NCI-H1092 (cell line): ENCODE measurements around the gene MRPS21.
A peak's percentile ranks its signal among the peaks of the same experiment; 100 is the strongest.
"Not testable (repeated sequence)": the region's sequence is repeated elsewhere in the genome, so short reads cannot be mapped to it uniquely, and the experiment has no call there.

Experiments
- DNase-seq: peaks from one replicate; lab custom pipeline; 2025; lab: John Stamatoyannopoulos, UW

The MRPS21 gene

DNA sequence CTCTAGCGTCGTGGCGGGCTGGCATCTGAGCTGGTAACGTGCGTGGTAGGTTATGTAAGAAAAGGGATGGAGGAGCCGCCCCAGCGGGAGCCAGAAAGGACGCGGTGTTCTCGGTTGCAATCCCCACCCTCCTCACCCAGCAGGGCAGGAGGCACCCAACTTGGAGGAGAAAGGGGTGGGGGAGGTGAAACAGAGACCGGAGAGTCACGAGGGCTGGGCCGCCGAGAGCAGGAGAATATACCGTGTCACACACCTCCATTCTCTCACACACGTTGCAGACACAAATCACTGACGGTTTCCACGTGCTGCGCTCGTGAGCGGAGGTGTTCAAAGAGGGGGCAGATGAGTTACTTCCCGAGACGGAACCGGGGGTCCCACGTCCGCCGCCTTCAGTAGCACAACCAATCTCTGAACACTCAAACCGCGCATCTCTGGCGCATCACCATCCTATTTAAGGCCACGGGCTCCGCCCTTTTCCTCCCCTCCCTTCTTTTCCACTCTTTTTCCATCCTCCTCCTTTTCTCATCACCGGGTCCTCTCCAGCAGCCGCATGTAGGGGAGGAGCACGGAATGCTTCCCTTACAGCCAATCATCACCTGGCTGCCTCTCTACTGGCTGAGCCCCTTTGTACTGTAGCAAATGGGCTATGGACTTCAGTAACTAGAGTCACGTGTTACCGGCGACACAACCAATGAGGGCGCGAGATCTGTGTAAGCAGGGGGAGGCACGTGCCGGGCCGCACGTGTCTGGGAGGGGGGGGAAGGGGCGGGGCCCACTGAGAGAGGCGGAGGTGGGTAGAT, 11.7 kb upstream of the MRPS21 start, which contains the start of gene CIART:
TSS of gene CIART (plus strand) at position 797 of the 800 bp plus-strand sequence. CDS start 714 bp downstream, outside the sequence.
- DNase-seq, result peak; percentile 99

DNA sequence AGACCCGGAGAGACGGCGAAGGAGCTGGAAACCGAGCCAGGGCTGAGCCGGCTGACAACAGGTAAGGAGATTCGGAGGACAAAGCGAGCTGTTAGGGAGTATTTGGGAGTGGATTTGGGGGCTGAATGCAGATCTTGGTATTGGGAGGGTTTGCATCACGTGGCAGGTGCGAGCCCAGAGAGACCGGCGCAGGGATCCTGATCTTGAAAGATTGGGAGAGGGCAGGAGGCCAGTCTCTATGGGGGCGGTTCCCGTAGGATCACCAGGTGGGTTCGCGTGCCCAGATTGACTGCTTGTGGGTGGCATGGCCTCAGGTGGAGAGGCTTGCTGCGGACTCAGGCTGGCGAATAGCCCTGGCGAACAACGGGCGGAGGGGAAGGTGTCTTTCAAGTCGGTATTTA, 11.1 kb upstream of the MRPS21 start:
- DNase-seq, result peak; percentile 79

DNA sequence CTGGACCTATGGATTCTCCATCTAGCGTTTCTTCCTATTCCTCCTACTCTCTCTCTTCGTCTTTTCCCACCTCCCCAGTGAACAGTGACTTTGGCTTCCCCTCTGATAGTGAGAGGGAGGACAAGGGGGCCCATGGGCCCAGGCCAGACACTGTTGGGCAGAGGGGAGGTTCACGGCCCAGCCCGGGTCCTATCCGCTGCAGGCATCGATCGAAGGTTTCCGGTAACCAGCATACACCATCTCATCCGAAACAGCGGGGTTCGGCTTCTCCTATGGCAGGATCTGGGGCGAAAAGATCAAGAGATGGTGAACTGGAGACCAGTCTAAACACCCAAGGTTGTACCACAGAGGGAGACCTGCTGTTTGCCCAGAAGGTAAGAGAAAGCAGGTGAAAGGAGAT, 10.4 kb upstream of the MRPS21 start:
- no peak for DNase-seq

DNA sequence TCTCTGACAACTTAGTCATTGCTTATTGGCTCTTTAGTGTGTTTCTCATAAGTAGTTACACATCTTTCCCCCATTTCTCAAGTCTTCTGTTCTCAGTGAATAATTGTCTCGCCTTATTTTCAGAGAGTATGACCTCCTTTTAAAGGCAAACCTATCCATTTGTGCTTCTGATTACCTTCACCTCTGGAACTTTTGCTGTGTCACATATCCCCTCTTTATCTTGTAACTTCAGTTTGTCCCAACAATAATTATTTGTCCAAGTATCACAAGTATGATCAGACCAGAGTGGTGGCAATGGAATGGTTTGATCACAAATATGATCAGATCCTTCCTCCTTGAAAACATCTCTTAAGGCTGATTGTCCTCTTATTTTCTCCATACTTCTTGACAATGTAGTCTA, 5.3 kb upstream of the MRPS21 start:
- no peak for DNase-seq

DNA sequence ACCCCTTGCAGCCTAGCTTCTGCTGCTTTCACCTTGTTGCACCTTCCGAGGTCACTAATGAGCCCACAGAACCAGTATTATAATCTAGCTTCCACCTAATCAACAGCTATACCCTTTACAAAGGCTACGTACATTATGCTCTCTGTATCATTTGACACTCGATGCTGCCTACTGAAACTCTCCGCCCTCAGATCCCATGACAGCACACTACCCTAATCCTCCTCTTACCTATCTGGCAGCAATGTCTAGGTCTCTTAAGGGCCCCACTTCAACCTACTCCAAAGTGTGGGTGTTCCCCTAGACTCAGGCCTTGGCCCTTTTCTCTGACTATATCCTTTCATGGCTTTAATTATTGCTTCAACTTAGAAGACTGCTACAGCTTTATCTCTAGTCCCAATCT, 4.8 kb upstream of the MRPS21 start:
- no peak for DNase-seq

DNA sequence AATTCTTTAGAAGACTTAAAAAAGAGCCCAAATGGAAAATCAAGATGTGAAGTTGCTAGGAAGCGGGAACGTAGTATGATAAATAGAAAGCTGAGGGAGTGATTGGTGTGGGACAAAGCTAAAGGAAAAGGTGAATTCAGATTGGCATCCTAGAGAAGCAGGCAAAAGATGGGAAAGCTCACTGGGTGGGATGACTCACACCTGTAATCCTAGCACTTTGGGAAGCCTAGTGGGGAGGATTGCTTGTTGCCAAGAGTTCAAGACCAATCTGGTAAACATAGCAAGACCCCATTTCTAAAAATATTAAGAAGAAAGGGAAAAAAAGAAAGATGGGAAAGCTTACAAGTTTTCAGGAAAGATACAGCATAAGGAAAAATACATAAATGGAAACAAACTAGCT, 1.8 kb downstream of the MRPS21 start:
- DNase-seq, result no peak

DNA sequence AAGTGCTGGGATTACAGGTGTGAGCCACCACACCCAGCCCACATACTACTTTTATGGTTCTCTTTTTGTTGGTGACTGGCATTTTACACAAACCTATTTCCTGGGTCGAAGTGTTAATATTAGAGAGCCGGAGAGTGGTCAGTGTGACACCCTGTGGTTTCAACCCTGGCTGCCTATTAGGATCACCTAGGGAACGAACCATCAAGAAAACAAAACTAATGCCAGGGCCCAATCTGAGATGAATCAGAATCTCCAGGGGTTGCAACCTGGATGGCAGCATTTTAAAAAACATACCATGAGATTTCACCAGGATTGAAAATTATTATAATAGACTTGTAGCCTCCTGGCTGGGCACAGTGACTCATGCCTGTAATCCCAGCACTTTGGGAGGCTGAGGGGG, 6.1 kb downstream of the MRPS21 start:
- no peak for DNase-seq

DNA sequence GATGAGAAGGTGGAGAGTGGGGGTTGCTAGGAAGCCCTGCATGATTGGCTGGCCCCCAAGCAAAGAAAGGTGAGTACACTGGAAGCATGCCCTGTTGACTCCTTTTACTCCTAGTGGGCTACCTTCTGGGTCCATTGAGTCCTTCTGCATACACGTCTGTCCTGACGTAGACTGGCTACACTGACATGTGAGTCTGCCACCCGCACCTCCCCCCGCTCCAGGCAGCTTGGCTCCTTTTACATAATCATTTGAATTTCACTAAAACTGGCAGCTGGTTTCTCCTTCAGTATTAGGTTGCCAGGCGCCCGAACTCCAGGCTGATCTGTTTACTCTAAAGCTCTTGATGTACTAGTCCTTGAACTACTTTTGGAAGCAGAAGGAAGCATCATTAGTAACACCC, 8.7 kb downstream of the MRPS21 start:
- DNase-seq, result no peak

DNA sequence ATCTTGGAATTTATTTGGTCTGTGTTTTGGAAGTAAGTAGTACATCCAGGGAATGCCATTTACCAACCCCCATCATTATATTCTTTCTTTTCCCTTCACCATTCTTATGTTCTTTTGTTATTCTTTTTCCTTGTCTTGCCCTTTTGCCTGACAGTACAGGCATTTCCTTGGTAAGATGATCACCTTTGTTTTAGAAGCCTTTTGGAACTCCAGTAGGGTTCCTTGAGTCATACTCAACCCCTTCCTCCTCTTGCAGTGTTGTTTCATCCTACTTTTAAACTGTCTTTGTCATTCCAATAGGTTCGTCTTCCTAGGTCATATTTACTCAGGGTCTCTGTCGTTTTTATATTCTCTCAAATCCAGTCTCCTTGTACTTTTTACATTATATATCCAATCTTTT, 9.2 kb downstream of the MRPS21 start:
- DNase-seq, result no peak

DNA sequence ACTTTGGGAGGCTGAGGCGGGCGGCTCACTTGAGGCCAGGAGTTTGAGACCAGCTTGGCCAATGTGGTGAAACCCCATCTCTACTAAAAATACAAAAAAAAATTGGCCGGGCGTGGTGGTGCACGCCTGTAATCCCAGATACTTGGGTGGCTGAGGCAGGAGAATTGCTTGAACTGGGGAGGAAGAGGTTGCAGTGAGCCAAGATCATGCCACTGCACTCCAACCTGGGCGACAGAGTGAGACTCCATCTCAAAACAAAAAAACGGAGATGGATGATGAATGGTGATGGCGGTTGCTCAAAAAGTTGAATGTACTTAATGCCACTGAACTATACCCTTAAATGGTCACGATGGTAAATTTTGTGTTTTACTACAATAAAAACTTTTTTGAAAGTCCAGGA, 14.9 kb downstream of the MRPS21 start:
- not testable (repeated sequence) for DNase-seq

DNA sequence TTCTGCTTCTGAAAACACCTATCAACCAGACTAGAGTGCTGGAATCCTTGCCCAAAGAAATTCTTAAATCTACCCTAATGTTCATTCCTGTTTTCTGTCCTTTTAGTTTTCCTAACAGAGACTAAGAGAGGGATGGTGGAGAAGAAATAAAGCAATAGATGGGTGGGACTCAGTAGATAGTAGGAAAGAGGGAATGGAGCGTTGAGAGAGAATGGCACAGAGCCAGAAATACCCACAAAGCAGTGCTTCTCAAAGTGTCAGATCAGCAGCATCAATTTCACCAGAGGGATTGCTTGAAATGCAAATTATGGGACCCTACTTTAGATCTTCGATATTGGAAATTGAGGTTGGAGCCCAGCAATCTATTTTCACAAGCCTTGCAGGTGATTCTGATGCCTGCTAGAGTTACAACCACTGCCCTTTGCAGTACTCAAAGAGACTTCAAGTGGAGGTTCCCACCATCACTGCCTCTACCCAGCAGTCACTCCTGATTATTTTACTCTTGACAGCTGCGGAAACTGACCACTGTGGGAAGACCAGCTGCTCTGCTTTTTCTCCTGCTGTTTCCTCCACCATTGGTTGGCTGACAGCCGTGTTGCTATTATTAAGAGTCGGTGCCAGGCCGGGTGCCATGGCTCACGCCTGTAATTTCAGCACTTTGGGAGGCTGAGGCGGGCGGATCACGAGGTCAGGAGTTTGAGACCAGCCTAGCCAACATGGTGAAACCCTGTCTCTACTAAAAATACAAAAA, 16.3 kb downstream of the MRPS21 start:
- peak; percentile 58 for DNase-seq

DNA sequence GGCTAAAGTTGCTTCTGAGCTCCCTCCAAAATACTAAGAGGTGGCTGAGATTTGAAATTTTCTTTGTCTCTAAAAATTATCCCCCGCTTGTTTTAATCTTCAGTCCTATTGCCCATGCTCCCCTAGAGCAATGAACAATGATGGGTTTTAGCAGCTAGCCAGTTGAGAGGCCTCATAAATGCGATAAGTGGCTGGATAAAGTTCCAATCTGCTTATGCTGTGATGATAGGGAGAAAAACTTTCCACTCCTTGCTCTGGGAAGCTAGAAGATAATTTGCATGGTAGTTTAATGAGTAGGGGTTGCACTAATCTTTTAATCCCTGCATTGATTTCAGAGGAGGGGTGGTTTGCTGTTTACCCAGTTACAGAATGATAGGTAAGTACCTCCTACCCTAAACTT, 18.1 kb downstream of the MRPS21 start:
- no peak for DNase-seq

DNA sequence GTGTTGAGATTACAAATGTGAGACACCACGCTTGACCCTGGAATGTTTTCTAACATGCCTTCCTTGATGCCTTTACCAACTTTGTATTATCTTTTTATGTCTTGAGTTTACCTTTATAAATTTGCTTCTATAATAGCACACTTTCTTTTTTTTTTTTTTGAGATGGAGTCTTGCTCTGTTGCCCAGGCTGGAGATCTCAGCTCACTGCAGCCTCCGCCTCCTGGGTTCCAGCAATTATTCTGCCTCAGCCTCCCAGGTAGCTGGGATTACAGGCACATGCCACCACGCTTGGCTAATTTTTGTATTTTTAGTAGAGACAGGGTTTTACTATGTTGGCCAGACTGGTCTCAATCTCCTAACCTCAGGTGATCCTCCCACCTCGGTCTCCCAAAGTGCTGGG, 21.0 kb downstream of the MRPS21 start:
- not testable (repeated sequence) for DNase-seq

DNA sequence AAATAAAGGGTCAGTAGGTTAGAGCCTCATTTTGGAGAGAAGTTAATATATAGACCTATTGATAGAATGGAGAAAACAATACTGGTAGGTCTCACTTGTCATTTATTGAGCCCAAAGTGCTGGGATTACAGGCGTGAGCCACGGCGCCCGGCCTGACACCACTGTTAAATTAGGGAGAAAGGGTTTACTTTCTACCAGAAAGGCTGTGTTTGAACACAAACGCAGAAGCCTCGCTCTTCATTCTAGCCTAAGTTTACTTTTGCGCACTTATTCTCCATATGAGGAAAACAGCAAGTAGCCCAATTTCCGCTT, 27.0 kb downstream of the MRPS21 start:
- DNase-seq, result no peak

DNA sequence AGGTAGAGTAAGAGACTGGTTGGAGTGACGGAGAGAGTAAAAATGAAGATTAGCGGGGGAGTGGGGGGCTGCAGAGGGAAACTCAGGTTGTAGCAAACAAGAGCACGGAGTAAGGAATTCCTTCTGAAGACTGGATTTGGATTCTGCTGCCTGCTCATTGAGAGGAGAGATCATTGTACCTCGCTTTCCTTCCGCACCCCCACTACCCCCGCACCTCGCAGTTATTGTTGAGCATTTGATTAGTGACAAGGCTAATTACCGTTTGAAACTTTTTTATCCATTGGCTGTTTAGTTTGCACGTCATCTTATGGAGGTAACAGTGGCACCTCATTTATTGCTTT, 28.1 kb downstream of the MRPS21 start:
- no peak for DNase-seq

DNA sequence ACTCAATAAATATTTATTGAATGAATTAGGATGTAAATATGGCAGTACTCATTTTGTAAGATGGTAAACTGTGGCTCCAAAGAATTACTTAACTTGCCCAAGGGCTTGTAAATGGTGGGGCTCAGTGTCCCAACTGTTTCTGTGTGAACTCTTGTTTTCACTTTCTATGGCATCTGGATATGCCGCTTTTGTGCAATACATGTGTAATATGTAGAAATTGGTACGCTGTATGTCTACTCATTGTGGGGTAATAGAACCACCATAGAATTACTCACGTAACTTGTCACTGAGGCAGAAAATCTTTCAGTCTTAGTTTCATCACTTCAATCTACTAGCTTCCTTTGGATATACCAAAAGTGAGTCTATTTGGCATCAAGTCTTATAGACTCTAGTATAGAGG, 28.6 kb downstream of the MRPS21 start:
- no peak for DNase-seq

DNA sequence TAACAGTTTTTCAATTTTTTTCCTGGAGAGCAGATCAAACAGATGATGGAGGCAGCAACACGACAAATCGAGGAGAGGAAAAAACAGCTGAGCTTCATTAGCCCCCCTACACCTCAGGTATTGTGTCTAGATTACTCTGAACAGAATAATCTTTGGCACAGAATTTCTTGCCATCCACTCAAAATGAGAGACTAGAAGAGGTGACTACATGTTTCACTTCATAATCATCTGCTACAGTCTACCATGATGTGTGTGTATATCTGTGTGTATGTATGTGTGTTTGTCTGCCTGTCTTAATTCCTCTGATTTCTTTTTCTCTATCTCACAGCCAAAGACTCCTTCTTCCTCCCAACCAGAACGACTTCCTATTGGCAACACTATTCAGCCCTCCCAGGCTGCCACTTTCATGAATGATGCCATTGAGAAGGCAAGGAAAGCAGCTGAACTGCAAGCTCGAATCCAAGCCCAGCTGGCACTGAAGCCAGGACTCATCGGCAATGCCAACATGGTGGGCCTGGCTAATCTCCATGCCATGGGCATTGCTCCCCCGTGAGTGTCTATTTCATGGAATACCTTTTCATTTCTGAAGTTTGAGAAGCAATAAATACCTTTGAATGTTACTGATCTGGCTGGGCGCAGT, 39.1 kb downstream of the MRPS21 start:
- no peak for DNase-seq

DNA sequence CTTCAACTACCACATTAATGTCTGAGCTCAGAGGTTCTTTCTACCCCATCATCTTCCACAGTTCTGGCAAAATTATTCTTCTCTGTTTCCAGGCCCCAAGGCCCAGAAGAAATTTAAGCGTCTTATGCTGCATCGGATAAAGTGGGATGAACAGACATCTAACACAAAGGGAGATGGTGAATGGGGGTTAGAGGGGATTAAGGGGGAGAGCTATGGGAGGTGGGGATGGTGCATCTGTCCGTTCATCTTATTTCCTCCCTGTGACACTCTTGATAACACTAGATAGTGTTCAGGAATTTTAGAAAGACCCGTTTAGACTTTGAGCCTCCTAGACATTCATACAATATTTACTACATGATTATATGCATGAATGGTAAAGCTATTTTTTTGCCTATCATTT, 52.7 kb downstream of the MRPS21 start:
- no peak for DNase-seq

DNA sequence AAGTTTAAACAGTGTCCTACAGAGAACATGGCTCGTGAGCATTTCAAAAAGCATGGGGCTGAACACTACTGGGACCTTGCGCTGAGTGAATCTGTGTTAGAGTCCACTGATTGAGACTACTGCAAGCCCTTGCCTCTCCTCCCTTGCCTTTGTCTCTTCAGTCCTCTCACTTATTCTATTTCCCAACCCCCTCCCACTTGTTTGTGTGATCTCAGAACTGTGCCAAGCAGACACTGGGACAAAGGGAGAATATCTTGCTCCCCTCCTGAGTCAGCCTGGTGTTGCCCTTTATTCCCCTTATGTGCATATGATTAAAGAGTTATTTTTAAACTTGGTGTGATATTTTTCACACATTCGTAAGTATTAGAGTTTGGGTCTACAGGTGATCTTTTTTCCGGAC, 59.2 kb downstream of the MRPS21 start:
- DNase-seq, result no peak
